H9 (cell line): ENCODE measurements around the gene TBC1D1. TPM values are rescaled to one million over a fixed set of nuclear protein-coding genes. Genes with fewer than 3 reads are reported as not detected.

ENCODE experiments used
- DNase-seq: peaks from one replicate; pipeline ENCODE4 v3.0.0-alpha.2; 2017
- H2AFZ ChIP-seq: one replicate; pipeline ENCODE4 v1.6.1; 2013; ENCODE audit warnings: mild to moderate bottlenecking, low read length, control low read depth, moderate library complexity
- H2AK5ac ChIP-seq: 2 replicates; pipeline ENCODE4 v1.6.1; 2013; ENCODE audit warnings: low read length, control low read depth, mixed read lengths; ENCODE audit not compliant: insufficient read length
- H2BK120ac ChIP-seq: one replicate; pipeline ENCODE4 v1.6.1; 2013; ENCODE audit warnings: low read depth, mild to moderate bottlenecking, low read length, control low read depth, inconsistent platforms; ENCODE audit not compliant: poor library complexity, severe bottlenecking
- H2BK12ac ChIP-seq: 2 replicates; pipeline ENCODE4 v1.6.1; 2013; ENCODE audit warnings: low read length, control low read depth, mixed read lengths, low read depth; ENCODE audit not compliant: insufficient read length
- H2BK15ac ChIP-seq: 2 replicates; pipeline ENCODE4 v1.6.1; 2013; ENCODE audit warnings: low read depth, low read length, control low read depth
- H2BK20ac ChIP-seq: one replicate; pipeline ENCODE4 v1.6.1; 2013; ENCODE audit warnings: low read depth, mild to moderate bottlenecking, low read length, control low read depth, inconsistent platforms; ENCODE audit not compliant: poor library complexity, severe bottlenecking
- H2BK5ac ChIP-seq: 2 replicates; pipeline ENCODE4 v1.6.1; 2013; ENCODE audit warnings: low read length, control low read depth, mixed read lengths; ENCODE audit not compliant: insufficient read length
- H3K14ac ChIP-seq: 2 replicates; pipeline ENCODE4 v1.6.1; 2013; ENCODE audit warnings: low read length, control low read depth; ENCODE audit not compliant: insufficient read depth
- H3K18ac ChIP-seq: 2 replicates; pipeline ENCODE4 v1.6.1; 2013; ENCODE audit warnings: low read depth, mild to moderate bottlenecking, mixed read lengths, low read length, control low read depth; ENCODE audit not compliant: insufficient read length
- H3K23ac ChIP-seq: 2 replicates; pipeline ENCODE4 v1.6.1; 2013; ENCODE audit warnings: low read length, control low read depth, mixed read lengths, low read depth; ENCODE audit not compliant: insufficient read length
- H3K23me2 ChIP-seq: 2 replicates; pipeline ENCODE4 v1.6.1; 2013; ENCODE audit warnings: low read depth, mild to moderate bottlenecking, mixed read lengths, low read length, control low read depth; ENCODE audit not compliant: insufficient read length, poor library complexity, severe bottlenecking
- H3K27ac ChIP-seq: 2 replicates; pipeline ENCODE4 v1.5.1; 2013; ENCODE audit warnings: low read length, control low read depth, mixed read lengths, low read depth; ENCODE audit not compliant: insufficient read length
- H3K27me3 ChIP-seq: 2 replicates; pipeline ENCODE4 v1.6.1; 2013; ENCODE audit warnings: low read length, control low read depth, inconsistent platforms; ENCODE audit not compliant: insufficient read depth
- H3K4ac ChIP-seq: 2 replicates; pipeline ENCODE4 v1.6.1; 2013; ENCODE audit warnings: low read depth, mild to moderate bottlenecking, control low read depth, inconsistent platforms, low read length, moderate library complexity
- H3K4me1 ChIP-seq: 2 replicates; pipeline ENCODE4 v1.6.1; 2013; ENCODE audit warnings: low read length, control low read depth, inconsistent platforms; ENCODE audit not compliant: insufficient read depth
- H3K4me2 ChIP-seq: 2 replicates; pipeline ENCODE4 v1.6.1; 2013; ENCODE audit warnings: low read length, control low read depth, mixed read lengths; ENCODE audit not compliant: insufficient read length, insufficient read depth
- H3K56ac ChIP-seq: 2 replicates; pipeline ENCODE4 v1.6.1; 2013; ENCODE audit warnings: low read depth, mild to moderate bottlenecking, mixed read lengths, low read length, control low read depth; ENCODE audit not compliant: insufficient read length
- H3K79me1 ChIP-seq: 2 replicates; pipeline ENCODE4 v1.6.1; 2013; ENCODE audit warnings: low read depth, mild to moderate bottlenecking, moderate library complexity, low read length, control low read depth, inconsistent platforms; ENCODE audit not compliant: insufficient read depth, poor library complexity, severe bottlenecking
- H3K79me2 ChIP-seq: 2 replicates; pipeline ENCODE4 v1.6.1; 2013; ENCODE audit warnings: low read length, control low read depth, inconsistent platforms; ENCODE audit not compliant: insufficient read depth
- H3K9ac ChIP-seq: 2 replicates; pipeline ENCODE4 v1.6.1; 2013; ENCODE audit warnings: low read length, control low read depth, mixed read lengths; ENCODE audit not compliant: insufficient read length; ENCODE audit errors: extremely low read depth
- H3K9me3 ChIP-seq: one replicate; pipeline ENCODE4 v1.6.1; 2013; ENCODE audit warnings: low read depth, low read length, inconsistent platforms; ENCODE audit not compliant: control insufficient read depth
- H3T11ph ChIP-seq: one replicate; pipeline ENCODE4 v1.6.1; 2013; ENCODE audit warnings: mild to moderate bottlenecking, low read length, control low read depth, inconsistent platforms
- H4K20me1 ChIP-seq: one replicate; pipeline ENCODE4 v1.6.1; 2013; ENCODE audit not compliant: control insufficient read depth, insufficient read length, insufficient read depth
- H4K5ac ChIP-seq: 2 replicates; pipeline ENCODE4 v1.6.1; 2013; ENCODE audit warnings: low read depth, mild to moderate bottlenecking, mixed read lengths, low read length, control low read depth; ENCODE audit not compliant: insufficient read length
- H4K8ac ChIP-seq: replicated peaks from 2 replicates; pipeline ENCODE4 v1.6.1; 2013; ENCODE audit warnings: low read length, control low read depth, mixed read lengths, low read depth; ENCODE audit not compliant: insufficient read length
- H4K91ac ChIP-seq: 2 replicates; pipeline ENCODE4 v1.6.1; 2013; ENCODE audit warnings: low read depth, mild to moderate bottlenecking, moderate library complexity, mixed read lengths, low read length, control low read depth; ENCODE audit not compliant: insufficient read length
- H3K27ac Mint-ChIP-seq, 3 experiments: 2 replicates in 2 of 3; 3 replicates in 1 of 3; pipeline ENCODE4 v1.8.0; 2020 to 2021; ENCODE audit warnings: mixed read lengths in 3 of 3, mild to moderate bottlenecking in 1 of 3, moderate library complexity in 1 of 3
- H3K27me3 Mint-ChIP-seq: 2 replicates; pipeline ENCODE4 v1.8.0; 2021; ENCODE audit warnings: low read depth, mild to moderate bottlenecking, moderate library complexity, mixed read lengths
- H3K36me3 Mint-ChIP-seq, 3 experiments: 2 replicates in 2 of 3; 3 replicates in 1 of 3; pipeline ENCODE4 v1.8.0; 2020 to 2021; ENCODE audit warnings: low read depth in 3 of 3, mixed read lengths in 3 of 3; ENCODE audit not compliant: insufficient read depth in 1 of 3
- H3K4me1 Mint-ChIP-seq, 2 experiments: 2 replicates each; pipeline ENCODE4 v1.8.0; 2020; ENCODE audit warnings: mixed read lengths in 2 of 2
- H3K4me3 Mint-ChIP-seq, 2 experiments: 2 replicates in 1 of 2; 3 replicates in 1 of 2; pipeline ENCODE4 v1.8.0; 2020 to 2021; ENCODE audit warnings: mild to moderate bottlenecking in 2 of 2, mixed read lengths in 2 of 2, moderate library complexity in 1 of 2
- H3K9me3 Mint-ChIP-seq, 2 experiments: 2 replicates in 1 of 2; 3 replicates in 1 of 2; pipeline ENCODE4 v1.8.0; 2020; ENCODE audit warnings: mild to moderate bottlenecking in 2 of 2, mixed read lengths in 2 of 2, moderate library complexity in 1 of 2
- CTCF ChIP-seq: fragments of 200-600 bp; sonication (generic); conservative IDR thresholded peaks from 3 replicates; pipeline ENCODE4 v1.8.0; 2021; ENCODE audit warnings: antibody characterized with exemption, mild to moderate bottlenecking
- WGBS: extraction: QIAGEN DNeasy Blood & Tissue Kit; methylation state at CpG from one replicate; pipeline ENCODE4 v1.1.7; 2013; ENCODE audit warnings: missing lambda C conversion rate, low lambda C conversion rate, mixed read lengths; ENCODE audit not compliant: insufficient read length; ENCODE audit errors: extremely low coverage; 5-methylcytosine and 5-hydroxymethylcytosine counted together
- total RNA-seq: library from RNA; stranded (reverse); gene quantifications from 2 replicates; pipeline ENCODE4 v1.2.1, GENCODE V29; 2021

TBC1D1 gene
- total RNA-seq, 1 experiment from 2014 or later, result 109 TPM

- no peaks in the 10 kb centered on the region for H3K27me3 Mint-ChIP-seq
- Histone ChIP-seq H3K27ac (no peak overlapping the region), H3K56ac (no peak overlapping the region), H3K9me3 (no peaks in the 10 kb centered on the region), H3K23me2 (no peaks in the 10 kb centered on the region), H3K14ac (no peak overlapping the region), H3K27me3 (no peaks in the 10 kb centered on the region), H3K9ac (no peak overlapping the region), H2BK12ac (no peak overlapping the region), H3K4me2 (no peak overlapping the region), H4K20me1 (no peaks in the 10 kb centered on the region), H3K18ac (no peak overlapping the region), H3K4me1 (peaks cover 22% of the 10 kb centered on the region), H3T11ph (no peak overlapping the region), H2BK20ac (no peak overlapping the region), H3K79me2 (no peaks in the 10 kb centered on the region), H4K8ac (no peak overlapping the region), H3K4ac (no peak overlapping the region), H2BK120ac (no peak overlapping the region), H4K91ac (no peak overlapping the region), H2BK5ac (no peak overlapping the region), H2BK15ac (no peak overlapping the region), H3K79me1 (no peaks in the 10 kb centered on the region), H4K5ac (no peak overlapping the region), H3K23ac (no peak overlapping the region), H2AFZ (no peak overlapping the region), H2AK5ac (no peak overlapping the region)
- TF ChIP-seq CTCF, result no peak
- H3K4me1 Mint-ChIP-seq, result peaks cover 36 to 37% of the 10 kb centered on the region in 2 experiments
- DNase-seq, result no peak
- peak overlapping the region in 1 of 3 experiments; percentile 41; a peak in 2 of 7 replicates for H3K27ac Mint-ChIP-seq
- H3K36me3 Mint-ChIP-seq, result peaks cover 21 to 28% (median 24%) of the 10 kb centered on the region in 3 experiments
- no peak overlapping the region for H3K4me3 Mint-ChIP-seq
- no peaks in the 10 kb centered on the region for H3K9me3 Mint-ChIP-seq
- WGBS, result no CpG with 5 or more reads among the region's 2 CpGs
Measured at GRCh38 chr4:38113551-38113950, 222.7 kb downstream of the TBC1D1 start.
